SW480 (cell line): ENCODE data around the gene LCN15.
"Not testable (repeated sequence)": the region's sequence is repeated elsewhere in the genome, so short reads cannot be mapped to it uniquely, and the experiment has no call there.

Experiments
- DNase-seq: peaks from one replicate; pipeline ENCODE4 v3.0.0-alpha.2; 2016; ENCODE audit warnings: low spot score

LCN15 gene

DNA sequence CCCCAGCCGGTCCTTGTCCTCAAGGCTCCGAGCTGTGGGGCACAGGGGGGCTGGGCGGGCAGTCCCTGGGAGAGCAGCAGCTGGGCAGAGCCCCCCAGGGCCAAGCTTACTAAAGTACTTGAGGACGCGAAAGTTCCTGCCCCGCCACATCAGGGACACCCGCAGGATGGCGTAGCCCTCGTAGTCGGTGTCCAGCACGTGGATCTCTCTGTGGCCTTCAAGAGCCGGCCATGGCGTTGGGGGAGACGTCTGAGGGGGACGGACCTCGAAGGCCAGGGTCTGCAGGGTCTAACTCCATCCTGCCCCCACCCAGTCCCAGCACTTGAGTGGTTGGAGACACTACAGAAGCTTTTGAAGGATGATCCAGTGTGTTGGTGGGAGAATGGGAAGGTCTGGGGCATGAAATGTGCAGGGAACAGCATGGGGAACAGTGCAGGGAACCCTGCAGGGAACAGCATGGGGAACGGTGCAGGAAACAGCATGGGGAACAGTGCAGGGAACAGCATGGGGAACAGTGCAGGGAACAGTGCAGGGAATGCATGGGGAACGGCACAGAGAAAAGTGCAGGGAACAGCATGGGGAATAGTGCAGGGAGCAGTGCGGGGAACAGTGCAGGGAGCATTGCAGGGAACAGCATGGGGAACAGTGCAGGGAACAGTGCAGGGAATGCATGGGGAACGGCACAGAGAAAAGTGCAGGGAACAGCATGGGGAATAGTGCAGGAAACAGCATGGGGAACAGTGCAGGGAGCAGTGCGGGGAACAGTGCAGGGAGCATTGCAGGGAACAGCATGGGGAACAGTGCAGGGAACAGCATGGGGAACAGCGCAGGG, 8.8 kb downstream of the LCN15 start:
- not testable (repeated sequence) for DNase-seq

GRCh38 chr9:136754626-136755301, 9.6 kb downstream of the LCN15 start:
- DNase-seq = no peak

GRCh38 chr9:136754059-136754572, 10.2 kb downstream of the LCN15 start:
- DNase-seq = no peak

DNA sequence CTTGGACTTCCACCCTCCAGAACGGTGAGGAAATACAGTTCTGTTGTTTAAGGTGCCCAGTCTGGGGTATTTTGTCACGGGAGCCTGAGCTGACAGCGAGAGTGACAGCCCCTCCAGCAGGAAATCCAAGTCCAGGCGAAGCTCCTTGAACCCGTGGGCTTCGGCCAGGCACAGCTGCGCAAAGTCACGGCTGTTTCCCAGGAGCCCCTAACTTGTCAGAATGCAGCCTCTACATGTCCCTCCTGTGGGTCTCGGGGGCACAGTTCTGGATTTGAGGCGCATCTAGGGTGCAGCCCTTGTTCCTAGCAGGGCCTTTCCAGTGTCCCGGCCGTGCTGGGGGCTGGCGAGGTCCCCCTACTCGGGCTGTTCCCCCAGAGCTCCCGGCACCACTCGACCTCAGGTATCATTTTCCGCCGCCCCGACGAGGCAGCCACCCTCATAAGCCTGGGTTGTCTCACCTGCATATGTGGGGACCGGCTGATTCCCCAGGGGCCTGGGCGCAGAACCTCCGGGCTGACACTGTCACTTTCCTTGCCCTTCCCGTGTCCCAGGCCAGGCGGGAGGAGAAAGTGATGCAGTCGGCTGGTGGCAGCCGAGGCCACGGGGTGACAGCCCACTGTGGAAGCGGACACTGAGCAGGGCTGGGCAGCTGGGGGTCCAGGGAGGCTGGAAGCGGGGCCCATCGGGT, 10.8 kb downstream of the LCN15 start:
- DNase-seq = no peak

DNA sequence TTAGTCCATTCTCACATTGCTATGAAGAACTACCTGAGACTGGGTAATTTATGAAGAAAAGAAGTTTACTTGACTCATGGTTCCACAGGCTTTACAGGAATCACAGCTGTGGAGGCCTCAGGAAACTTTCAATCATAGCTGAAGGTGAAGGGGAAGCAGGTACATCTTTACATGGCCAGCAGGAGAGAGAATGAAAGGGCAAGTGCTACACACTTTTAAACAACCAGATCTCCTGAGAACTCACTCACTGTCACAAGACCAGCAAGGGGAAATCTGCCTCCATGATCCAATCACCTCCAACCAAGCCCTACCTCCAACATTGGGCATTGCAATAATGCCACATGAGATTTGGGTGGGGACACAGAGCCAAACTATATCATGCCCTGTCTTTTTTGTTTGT, 12.5 kb downstream of the LCN15 start:
- DNase-seq = no peak

- no peak for DNase-seq
These were observed 13.1 kb downstream of the LCN15 start for GRCh38 chr9:136751244-136751643.

DNA sequence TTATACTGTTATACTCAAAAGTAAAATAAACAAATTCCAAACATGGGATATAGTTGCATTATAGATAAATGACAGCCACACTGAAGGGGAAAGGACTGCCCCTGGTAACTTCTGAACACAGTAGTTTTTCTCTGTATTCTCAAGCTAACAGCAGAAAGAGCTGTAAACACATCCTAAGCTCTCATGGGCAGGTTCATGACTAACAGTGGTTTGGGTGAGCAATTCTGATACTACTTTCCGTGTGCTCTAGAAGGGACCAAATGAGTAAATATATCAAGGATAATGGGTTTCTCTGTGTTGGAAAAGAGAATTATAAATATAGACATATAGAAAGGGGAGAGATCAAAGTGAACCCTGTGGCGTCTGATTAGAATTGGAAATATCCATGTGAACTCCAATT, 13.8 kb downstream of the LCN15 start:
- no peak for DNase-seq

- DNase-seq = no peak
These were observed 15.4 kb downstream of the LCN15 start for GRCh38 chr9:136748666-136749611.

- no peak for DNase-seq
These were observed 16.1 kb downstream of the LCN15 start, which contains the start of gene LCN6 for GRCh38 chr9:136748201-136748600. TSS of gene LCN6 (minus strand) at chr9:136748525. CDS start at chr9:136748483, 42 bp downstream.

DNA sequence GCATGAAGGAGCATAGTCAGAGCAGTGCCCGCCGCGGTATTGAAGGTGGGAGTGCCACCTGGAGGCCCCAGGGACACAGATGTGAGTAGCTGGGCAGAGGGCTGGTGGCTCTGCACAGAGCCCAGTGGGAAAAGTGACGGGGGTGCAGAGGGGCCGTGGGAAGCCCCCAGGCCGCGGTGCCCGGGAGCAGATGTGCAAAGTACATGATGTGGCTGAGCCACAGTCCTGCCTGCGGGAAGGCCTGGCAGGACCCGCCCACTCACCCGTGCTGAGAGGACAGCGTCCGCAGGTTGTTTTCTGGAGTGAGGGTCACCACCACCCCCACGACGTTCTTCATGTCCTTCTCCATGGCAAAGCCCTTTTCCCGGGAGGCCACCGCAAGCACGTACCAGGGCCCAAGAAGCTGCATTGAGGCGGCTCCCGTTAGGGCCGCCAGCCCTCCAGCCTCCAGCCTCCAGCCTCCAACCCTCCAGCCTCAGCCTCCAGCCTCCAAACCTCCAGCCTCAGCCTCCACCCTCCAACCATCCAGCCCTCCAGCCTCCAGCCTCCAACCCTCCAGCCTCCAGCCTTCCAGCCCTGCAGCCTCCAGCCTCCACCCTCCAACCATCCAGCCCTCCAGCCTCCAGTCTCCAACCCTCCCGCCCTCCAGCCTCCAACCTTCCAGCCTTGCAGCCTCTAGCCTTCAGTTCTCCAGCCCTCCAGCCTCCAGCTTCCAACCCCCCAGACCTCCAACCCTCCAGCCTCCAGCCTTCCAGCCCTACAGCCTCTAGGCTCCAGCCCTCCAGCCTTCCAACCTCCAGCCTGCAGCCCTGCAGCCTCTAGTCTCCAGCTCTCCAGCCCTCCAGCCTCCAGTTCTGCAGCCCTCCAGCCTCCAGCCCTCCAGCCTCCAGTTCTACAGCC, 16.9 kb downstream of the LCN15 start:
- DNase-seq = no peak

DNA sequence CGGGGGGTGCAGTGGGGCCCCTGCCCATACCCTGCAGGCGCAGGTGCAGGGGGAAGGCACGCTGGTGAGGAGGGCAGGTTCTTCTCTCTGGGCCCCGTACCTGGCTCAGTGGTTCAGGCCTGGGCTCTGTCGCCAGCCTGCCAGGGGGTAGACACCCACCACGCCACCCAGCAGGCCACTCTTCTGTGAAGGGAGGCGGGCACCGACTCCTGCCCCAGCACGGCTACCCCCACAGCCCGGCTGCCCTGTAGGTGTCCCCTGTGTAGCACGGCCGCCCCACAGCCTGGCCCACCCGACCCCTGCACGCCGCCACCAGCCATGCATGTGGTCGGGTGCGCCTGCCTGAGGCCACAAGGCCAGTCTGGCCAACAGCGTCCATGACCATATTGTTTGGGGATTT, 17.7 kb downstream of the LCN15 start:
- no peak for DNase-seq

- DNase-seq = no peak
These were observed 18.2 kb downstream of the LCN15 start for GRCh38 chr9:136746155-136746490.

DNA sequence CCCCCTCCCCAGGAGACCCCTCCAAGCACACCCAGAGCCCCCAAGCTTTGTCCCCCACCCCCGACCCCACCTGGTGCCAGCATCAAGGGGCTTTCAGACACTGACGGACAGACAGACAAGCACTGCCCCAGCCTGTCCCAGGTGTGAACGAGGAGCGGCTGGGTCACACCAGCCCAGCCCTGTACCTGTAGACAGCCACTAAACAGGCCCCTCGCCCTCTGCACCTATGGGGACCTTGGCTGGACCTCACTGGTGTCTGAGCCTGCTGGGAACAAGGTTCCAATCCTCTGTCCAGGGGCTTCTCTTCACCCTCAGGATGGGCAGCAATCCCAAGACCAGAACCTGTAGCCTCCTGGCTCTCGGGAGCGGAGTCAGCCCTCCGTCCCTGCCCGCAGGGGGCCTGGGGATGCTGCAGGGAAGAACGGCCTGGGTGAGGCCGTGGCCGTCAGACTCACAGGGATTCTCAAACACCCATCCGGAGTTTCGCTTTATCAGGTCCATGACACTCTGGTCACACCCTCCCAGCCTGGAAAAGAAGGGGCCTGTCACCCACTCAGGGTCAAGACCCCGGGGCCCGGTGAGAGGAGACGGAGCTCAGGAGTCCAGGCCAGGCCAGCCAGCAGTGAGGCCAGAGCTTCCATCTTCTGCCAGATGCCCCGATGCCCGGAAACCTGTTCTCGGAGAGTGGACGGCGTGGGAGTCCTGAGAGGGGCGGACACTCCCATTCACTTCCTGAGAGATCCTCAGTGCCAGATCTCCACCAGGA, 18.7 kb downstream of the LCN15 start:
- no peak for DNase-seq

DNA sequence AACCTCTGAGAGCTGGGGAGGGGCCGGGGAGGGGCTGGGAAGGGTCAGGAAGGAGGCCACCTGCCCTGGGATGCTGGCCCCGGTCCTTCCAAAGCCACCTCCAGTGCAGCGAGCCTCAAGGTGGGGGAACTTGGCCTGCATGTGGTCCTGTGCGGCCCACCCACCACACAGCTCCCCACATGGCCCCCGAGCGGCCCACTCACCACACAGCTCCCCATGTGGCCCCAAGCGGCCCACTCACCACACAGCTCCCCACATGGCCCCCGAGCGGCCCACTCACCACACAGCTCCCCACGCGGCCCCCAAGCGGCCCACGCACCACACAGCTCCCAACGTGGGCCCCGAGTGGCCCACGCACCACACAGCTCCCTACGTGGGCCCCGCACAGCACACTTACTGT, 19.5 kb downstream of the LCN15 start:
- no peak for DNase-seq

- DNase-seq = no peak
These were observed 20.6 kb downstream of the LCN15 start for GRCh38 chr9:136743639-136744211.

DNA sequence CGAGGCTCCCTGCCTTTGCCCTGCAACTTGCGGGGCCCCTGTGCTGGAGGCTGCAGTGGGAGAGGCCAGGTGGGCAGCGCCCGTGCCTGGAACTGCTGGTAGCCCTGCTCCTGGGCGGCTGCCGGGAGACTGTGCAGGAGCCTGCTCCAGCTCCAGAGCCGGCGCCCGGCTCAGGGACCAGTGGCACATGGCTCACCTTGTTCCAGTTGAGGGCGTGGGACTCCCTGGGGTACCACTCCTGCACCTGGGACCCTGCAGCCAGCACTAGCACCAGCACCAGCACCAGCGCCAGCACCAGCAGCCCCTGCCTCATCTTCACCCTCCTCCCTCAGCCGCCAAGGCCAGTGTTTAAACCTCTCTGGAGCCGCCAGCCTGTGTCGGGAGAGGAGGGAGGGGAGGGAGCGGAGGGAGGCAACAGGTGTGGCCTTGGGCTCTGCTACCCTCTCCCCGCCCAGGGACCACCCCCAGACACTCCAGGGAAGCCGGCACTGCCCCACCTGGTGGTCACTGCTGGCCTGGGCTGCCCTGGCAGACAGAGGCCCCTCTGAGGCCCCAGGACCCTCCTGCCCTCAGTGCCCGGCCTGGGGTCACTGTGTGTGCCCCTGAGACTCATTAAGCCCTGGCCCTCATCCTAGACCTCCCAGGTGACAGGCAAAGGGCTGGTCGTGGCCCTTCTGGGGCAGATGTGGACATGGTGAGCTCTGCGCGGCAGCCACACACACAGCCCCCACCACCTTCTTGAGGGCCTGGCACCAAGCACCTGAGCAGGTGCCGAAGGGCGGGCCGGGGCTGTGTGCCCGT, 21.5 kb downstream of the LCN15 start, which contains the start of gene LCN10:
TSS of gene LCN10 (minus strand) at position 350 of the 801 bp plus-strand sequence. CDS start at position 313, 37 bp downstream.
- DNase-seq = no peak

GRCh38 chr9:136741883-136742571, 22.3 kb downstream of the LCN15 start:
- DNase-seq = no peak
